DMS 273 (cell line): ENCODE measurements around the gene GRK1.

Source experiments
- DNase-seq: peaks from one replicate; lab custom pipeline; 2025; ENCODE audit not compliant: unreplicated experiment; lab: John Stamatoyannopoulos, UW

Gene GRK1

GRCh38 chr13:113756441-113757097, 89.5 kb downstream of the GRK1 start:
- no peak for DNase-seq

- peak; percentile 79 for DNase-seq
These were observed 91.9 kb downstream of the GRK1 start, which contains the start of gene TMEM255B for GRCh38 chr13:113758651-113759524. Gene TMEM255B, plus strand, starts transcription at chr13:113759226. Its CDS starts 44 bp downstream, at chr13:113759270.

GRCh38 chr13:113759525-113760137, 92.6 kb downstream of the GRK1 start:
- peak; percentile 33 for DNase-seq

- DNase-seq, result no peak
These were observed 94.1 kb downstream of the GRK1 start for GRCh38 chr13:113761136-113761535.

- DNase-seq, result no peak
These were observed 95.1 kb downstream of the GRK1 start for GRCh38 chr13:113762075-113762474.

- DNase-seq, result no peak
These were observed 95.5 kb downstream of the GRK1 start for GRCh38 chr13:113762538-113762937.

- DNase-seq, result no peak
These were observed 96.2 kb downstream of the GRK1 start for GRCh38 chr13:113763254-113763653.

- DNase-seq, result no peak
These were observed 97.2 kb downstream of the GRK1 start for GRCh38 chr13:113763961-113764792.

GRCh38 chr13:113764793-113765563, 98.0 kb downstream of the GRK1 start:
- no peak for DNase-seq

GRCh38 chr13:113765564-113765910, 98.5 kb downstream of the GRK1 start:
- no peak for DNase-seq

GRCh38 chr13:113766035-113766800, 99.2 kb downstream of the GRK1 start:
- DNase-seq, result no peak

GRCh38 chr13:113767366-113767765, 100.3 kb downstream of the GRK1 start:
- DNase-seq, result no peak

- DNase-seq, result no peak
These were observed 101.2 kb downstream of the GRK1 start for GRCh38 chr13:113768018-113768905.

GRCh38 chr13:113769106-113769505, 102.1 kb downstream of the GRK1 start:
- no peak for DNase-seq

GRCh38 chr13:113769881-113770280, 102.9 kb downstream of the GRK1 start:
- DNase-seq, result no peak

GRCh38 chr13:113770441-113770840, 103.4 kb downstream of the GRK1 start:
- DNase-seq, result no peak

- DNase-seq, result no peak
These were observed 103.9 kb downstream of the GRK1 start for GRCh38 chr13:113770937-113771336.

- DNase-seq, result no peak
These were observed 104.8 kb downstream of the GRK1 start for GRCh38 chr13:113771709-113772331.
